Activated CD4-positive, alpha-beta T cell treated with anti-CD3 and anti-CD28 coated beads for 48 hours (primary cell): ENCODE data around the gene LBX1.

Source experiments
- DNase-seq: peaks from one replicate; pipeline ENCODE4 v3.0.0-alpha.2; 2020

LBX1 gene

GRCh38 chr10:101229266-101230182 is at the start of gene LBX1:
Gene LBX1 (minus strand): TSS chr10:101229463. CDS start chr10:101228815, 648 bp downstream.
- no peak for DNase-seq

- DNase-seq: no peak
These were observed 44.5 kb upstream of the LBX1 start for GRCh38 chr10:101273741-101274140.

- no peak for DNase-seq
These were observed 44.1 kb upstream of the LBX1 start for GRCh38 chr10:101273330-101273729.

GRCh38 chr10:101272229-101272868 is 43.1 kb upstream of the LBX1 start:
- DNase-seq: peak; percentile 76

- no peak for DNase-seq
These were observed 41.5 kb upstream of the LBX1 start for GRCh38 chr10:101270763-101271162.

- no peak for DNase-seq
These were observed 38.5 kb upstream of the LBX1 start for GRCh38 chr10:101267776-101268175.

- DNase-seq: no peak
These were observed 38.0 kb upstream of the LBX1 start for GRCh38 chr10:101267290-101267680.

GRCh38 chr10:101266381-101267289 is 37.4 kb upstream of the LBX1 start:
- no peak for DNase-seq

- no peak for DNase-seq
These were observed 34.0 kb upstream of the LBX1 start for GRCh38 chr10:101263150-101263752.

GRCh38 chr10:101262147-101262546 is 32.9 kb upstream of the LBX1 start:
- DNase-seq: no peak

- no peak for DNase-seq
These were observed 32.4 kb upstream of the LBX1 start for GRCh38 chr10:101261702-101262101.

- DNase-seq: no peak
These were observed 31.7 kb upstream of the LBX1 start for GRCh38 chr10:101260764-101261481.

GRCh38 chr10:101258179-101258885 is 29.1 kb upstream of the LBX1 start:
- no peak for DNase-seq

GRCh38 chr10:101257491-101257890 is 28.2 kb upstream of the LBX1 start:
- no peak for DNase-seq

GRCh38 chr10:101257084-101257483 is 27.8 kb upstream of the LBX1 start:
- DNase-seq: no peak

- DNase-seq: no peak
These were observed 27.1 kb upstream of the LBX1 start for GRCh38 chr10:101256387-101256786.

GRCh38 chr10:101250136-101250535 is 20.9 kb upstream of the LBX1 start:
- no peak for DNase-seq

- DNase-seq: no peak
These were observed 19.9 kb upstream of the LBX1 start for GRCh38 chr10:101249171-101249581.

- DNase-seq: no peak
These were observed 17.4 kb upstream of the LBX1 start for GRCh38 chr10:101246639-101247038.

GRCh38 chr10:101244321-101245050 is 15.2 kb upstream of the LBX1 start:
- no peak for DNase-seq
